HG03558 (cell line): ENCODE data around the gene PAK4.
"Not testable (repeated sequence)": the region's sequence is repeated elsewhere in the genome, so short reads cannot be mapped to it uniquely, and the experiment has no call there.

Experiments used
- ATAC-seq: cut with Tn5 transposase; IDR thresholded peaks from one replicate; pipeline ENCODE4 v1.9.1; 2021; ENCODE audit warnings: moderate number of reproducible peaks; ENCODE audit not compliant: unreplicated experiment; ENCODE audit errors: extremely low read depth

PAK4 gene

GRCh38 chr19:39197808-39198207, 72.2 kb downstream of the PAK4 start:
- no peak for ATAC-seq

GRCh38 chr19:39199025-39199424, 73.4 kb downstream of the PAK4 start:
- ATAC-seq, result no peak

GRCh38 chr19:39200066-39200802, 74.6 kb downstream of the PAK4 start:
- ATAC-seq, result no peak

- no peak for ATAC-seq
These were observed 75.2 kb downstream of the PAK4 start for GRCh38 chr19:39200803-39201115.

GRCh38 chr19:39202998-39203355, 77.4 kb downstream of the PAK4 start:
- no peak for ATAC-seq

- ATAC-seq, result no peak
These were observed 78.1 kb downstream of the PAK4 start, which contains the start of gene SYCN for GRCh38 chr19:39203372-39204341. TSS of gene SYCN (minus strand) at chr19:39204263. CDS start at chr19:39204254, 9 bp downstream.

- no peak for ATAC-seq
These were observed 79.8 kb downstream of the PAK4 start for GRCh38 chr19:39205449-39205764.

- no peak for ATAC-seq
These were observed 80.5 kb downstream of the PAK4 start for GRCh38 chr19:39206122-39206521.

GRCh38 chr19:39207293-39207836, 81.8 kb downstream of the PAK4 start:
- ATAC-seq, result no peak

GRCh38 chr19:39208175-39208795, 82.7 kb downstream of the PAK4 start:
- ATAC-seq, result no peak

GRCh38 chr19:39209196-39209595, 83.6 kb downstream of the PAK4 start:
- ATAC-seq, result no peak

- ATAC-seq, result no peak
These were observed 86.3 kb downstream of the PAK4 start for GRCh38 chr19:39211731-39212374.

- no peak for ATAC-seq
These were observed 86.8 kb downstream of the PAK4 start for GRCh38 chr19:39212375-39212742.

- not testable (repeated sequence) for ATAC-seq
These were observed 89.7 kb downstream of the PAK4 start for GRCh38 chr19:39215323-39215722.

- ATAC-seq, result no peak
These were observed 91.5 kb downstream of the PAK4 start for GRCh38 chr19:39217094-39217493.

GRCh38 chr19:39218230-39219007, 92.8 kb downstream of the PAK4 start:
- ATAC-seq, result no peak

GRCh38 chr19:39219108-39219507, 93.5 kb downstream of the PAK4 start:
- not testable (repeated sequence) for ATAC-seq

- ATAC-seq, result no peak
These were observed 98.2 kb downstream of the PAK4 start for GRCh38 chr19:39223703-39224279.

- no peak for ATAC-seq
These were observed 99.3 kb downstream of the PAK4 start for GRCh38 chr19:39224910-39225309.
